ENCODE results near the gene NTN3.

- TF ChIP-seq CTCF (IDR thresholded peaks at IDR 0.05 in 8 of 11, conservative IDR thresholded peaks at IDR 0.05 in 3 of 11) = no peak
- TF ChIP-seq POLR2AphosphoS5 (IDR thresholded peaks at IDR 0.05) = no peak
These were observed 6.8 kb upstream of the NTN3 start for GRCh38 chr16:2464333-2464732.
